ENCODE results near the gene CHRM4. TPM values are rescaled to one million over a fixed set of nuclear protein-coding genes. Genes with fewer than 3 reads are reported as not detected.

The CHRM4 gene
- total and polyA plus RNA-seq, 7 experiments from 2014 or later: 0.15 to 3.5 (median 0.48) TPM; not detected in 2

GRCh38 chr11:46359953-46360352 is 31.6 kb downstream of the CHRM4 start:
- H3K27ac ChIP-seq (ENCODE audit: low read depth, low read length): peak overlapping the region; percentile 60
- ChIA-PET POLR2A (interaction anchor here (0.7 to 12.1 kb wide), 2 partner anchors 11 to 458 kb away, joined by 3 to 226 read pairs; partner anchors contain the start of gene DGKZ), CTCF (interaction anchor here (1.2 to 14.0 kb wide), 4 partner anchors 11 to 256 kb away, joined by 3 to 302 read pairs (median 6); partner anchors contain the start of gene DGKZ)
- H3K27me3 Mint-ChIP-seq: no peaks in the 10 kb centered on the region
- H3K36me3 Mint-ChIP-seq: peaks cover 0 to 13% (median 0%) of the 10 kb centered on the region in 5 donors
- H3K9me3 Mint-ChIP-seq: peaks cover 0 to 2% (median 0%) of the 10 kb centered on the region in 11 donors
- H3K4me1 ChIP-seq (ENCODE audit: control insufficient read depth in 2 of 2, insufficient read depth in 2 of 2, low read length in 2 of 2): peaks cover 32 to 53% of the 10 kb centered on the region in 2 donors
- H3K4me3 ChIP-seq (ENCODE audit: low read length): no peak overlapping the region
- ATAC-seq (no peak), DNase-seq (no peak)
- H3K27me3 ChIP-seq (ENCODE audit: control insufficient read depth in 2 of 2, insufficient read depth in 2 of 2, low read length in 2 of 2): no peaks in the 10 kb centered on the region
- H3K4me1 Mint-ChIP-seq: peaks cover 37 to 84% (median 62%) of the 10 kb centered on the region in 7 donors
- H3K4me3 Mint-ChIP-seq: peak overlapping the region in 6 of 10 donors; percentile 29 to 87 (median 84)
- H3K36me3 ChIP-seq (ENCODE audit: control insufficient read depth in 2 of 3, insufficient read depth in 3 of 3, low read length in 3 of 3): peaks cover 0 to 40% (median 0%) of the 10 kb centered on the region in 3 experiments
- H3K27ac Mint-ChIP-seq: peak overlapping the region in 7 of 9 donors; percentile 26 to 96 (median 91)
- intact Hi-C loops (cut with micrococcal nuclease): no loop called here
- H3K9me3 ChIP-seq (ENCODE audit: control insufficient read depth in 2 of 3, low read length in 3 of 3): no peaks in the 10 kb centered on the region

- POLR2A ChIA-PET: interaction anchor here (0.9 to 12.1 kb wide), 2 partner anchors 9 kb away, joined by 3 to 226 read pairs; partner anchors contain the start of gene DGKZ
- no peak for DNase-seq
Observed at GRCh38 chr11:46357483-46357936, 34.1 kb downstream of the CHRM4 start.

GRCh38 chr11:46356924-46357482 is 34.6 kb downstream of the CHRM4 start:
- peaks cover 47 to 87% (median 67%) of the 10 kb centered on the region in 7 donors for H3K4me1 Mint-ChIP-seq
- H3K27ac Mint-ChIP-seq: peak overlapping the region; percentile 35 to 97 (median 89)
- DNase-seq (no peak), ATAC-seq (no peak)
- H3K9me3 Mint-ChIP-seq: peaks cover 0 to 2% (median 0%) of the 10 kb centered on the region in 11 donors
- Histone ChIP-seq H3K9me3 (ENCODE audit: control insufficient read depth in 2 of 3, low read length in 3 of 3) (no peaks in the 10 kb centered on the region), H3K27me3 (ENCODE audit: control insufficient read depth in 2 of 2, insufficient read depth in 2 of 2, low read length in 2 of 2) (no peaks in the 10 kb centered on the region), H3K36me3 (ENCODE audit: control insufficient read depth in 2 of 3, insufficient read depth in 3 of 3, low read length in 3 of 3) (peaks cover 0 to 19% (median 0%) of the 10 kb centered on the region in 3 experiments), H3K4me3 (ENCODE audit: low read length) (no peak overlapping the region), H3K4me1 (ENCODE audit: control insufficient read depth in 2 of 2, insufficient read depth in 2 of 2, low read length in 2 of 2) (peaks cover 50 to 56% of the 10 kb centered on the region in 2 donors), H3K27ac (ENCODE audit: low read depth, low read length) (peak overlapping the region; percentile 58)
- H3K4me3 Mint-ChIP-seq: peak overlapping the region in 8 of 10 donors; percentile 19 to 56 (median 34)
- intact Hi-C loops (cut with micrococcal nuclease): no loop called here
- H3K36me3 Mint-ChIP-seq: peaks cover 0 to 10% (median 4%) of the 10 kb centered on the region in 5 donors
- CTCF ChIA-PET: interaction anchor here (2.5 to 16.7 kb wide), 3 partner anchors 7 to 28 kb away, joined by 6 to 302 read pairs (median 302); partner anchors contain the start of gene DGKZ
- no peaks in the 10 kb centered on the region for H3K27me3 Mint-ChIP-seq
- POLR2A ChIA-PET: interaction anchor here (0.9 to 1.9 kb wide), 2 partner anchors 9 to 13 kb away, joined by 3 to 4 read pairs; no protein-coding TSS in a partner anchor

More at GRCh38 chr11:46357483-46357936, 34.1 kb downstream of the CHRM4 start:
- H3K4me3 Mint-ChIP-seq: peak overlapping the region in 3 of 10 donors; percentile 23 to 49 (median 48)
- H3K36me3 Mint-ChIP-seq: peaks cover 0 to 10% (median 4%) of the 10 kb centered on the region in 5 donors
- no peaks in the 10 kb centered on the region for H3K27me3 Mint-ChIP-seq
- Histone ChIP-seq H3K36me3 (ENCODE audit: control insufficient read depth in 2 of 3, insufficient read depth in 3 of 3, low read length in 3 of 3) (peaks cover 0 to 23% (median 0%) of the 10 kb centered on the region in 3 experiments), H3K4me1 (ENCODE audit: control insufficient read depth in 2 of 2, insufficient read depth in 2 of 2, low read length in 2 of 2) (peaks cover 49 to 56% of the 10 kb centered on the region in 2 donors), H3K27me3 (ENCODE audit: control insufficient read depth in 2 of 2, insufficient read depth in 2 of 2, low read length in 2 of 2) (no peaks in the 10 kb centered on the region), H3K27ac (ENCODE audit: low read depth, low read length) (peak overlapping the region; percentile 58), H3K9me3 (ENCODE audit: control insufficient read depth in 2 of 3, low read length in 3 of 3) (no peaks in the 10 kb centered on the region), H3K4me3 (ENCODE audit: low read length) (no peak overlapping the region)
- H3K9me3 Mint-ChIP-seq: peaks cover 0 to 2% (median 0%) of the 10 kb centered on the region in 11 donors
- intact Hi-C loops (cut with micrococcal nuclease): no loop called here
- H3K27ac Mint-ChIP-seq: peak overlapping the region in 7 of 9 donors; percentile 29 to 97 (median 87)
- CTCF ChIA-PET: interaction anchor here (2.5 to 16.7 kb wide), 3 partner anchors 6 to 29 kb away, joined by 6 to 302 read pairs (median 302); partner anchors contain the start of gene DGKZ
- peaks cover 48 to 87% (median 68%) of the 10 kb centered on the region in 7 donors for H3K4me1 Mint-ChIP-seq
- no peak for ATAC-seq

- Histone ChIP-seq H3K36me3 (ENCODE audit: control insufficient read depth in 2 of 3, insufficient read depth in 3 of 3, low read length in 3 of 3) (peaks cover 0 to 27% (median 4%) of the 10 kb centered on the region in 3 experiments), H3K27me3 (ENCODE audit: control insufficient read depth in 2 of 2, insufficient read depth in 2 of 2, low read length in 2 of 2) (no peaks in the 10 kb centered on the region), H3K9me3 (ENCODE audit: control insufficient read depth in 2 of 3, low read length in 3 of 3) (no peaks in the 10 kb centered on the region), H3K4me1 (ENCODE audit: control insufficient read depth in 2 of 2, insufficient read depth in 2 of 2, low read length in 2 of 2) (peaks cover 60 to 75% of the 10 kb centered on the region in 2 donors), H3K27ac (ENCODE audit: low read depth, low read length) (peak overlapping the region; percentile 74), H3K4me3 (ENCODE audit: low read length) (peak overlapping the region; percentile 59)
- H3K36me3 Mint-ChIP-seq: peaks cover 0 to 14% (median 10%) of the 10 kb centered on the region in 5 donors
- intact Hi-C loops (cut with micrococcal nuclease): loop anchor here in 1 of 2 donors (2.0 kb wide), 2 partner anchors 175 to 185 kb away; no protein-coding TSS in a partner anchor
- ChIA-PET CTCF (interaction anchor here (0.7 to 16.7 kb wide), 5 partner anchors 10 to 134 kb away, joined by 3 to 302 read pairs (median 29); no protein-coding TSS in a partner anchor), POLR2A (interaction anchor here (0.9 to 17.3 kb wide), 4 partner anchors 10 to 22 kb away, joined by 3 to 444 read pairs (median 117); no protein-coding TSS in a partner anchor)
- ATAC-seq (no peak), DNase-seq (peak in 2 of 9 donors; percentile 50 to 68)
- peaks cover 66 to 96% (median 81%) of the 10 kb centered on the region in 7 donors for H3K4me1 Mint-ChIP-seq
- peak overlapping the region; percentile 81 to 97 (median 86) for H3K4me3 Mint-ChIP-seq
- H3K9me3 Mint-ChIP-seq: peaks cover 0 to 5% (median 0%) of the 10 kb centered on the region in 11 donors
- H3K27ac Mint-ChIP-seq: peak overlapping the region; percentile 58 to 97 (median 91)
- H3K27me3 Mint-ChIP-seq: no peaks in the 10 kb centered on the region
Observed at GRCh38 chr11:46353698-46354097, 37.9 kb downstream of the CHRM4 start.

GRCh38 chr11:46352063-46352841 is 39.3 kb downstream of the CHRM4 start:
- intact Hi-C loops (cut with micrococcal nuclease): loop anchor here (1.0 to 2.0 kb wide), 5 partner anchors 9 to 187 kb away; no protein-coding TSS in a partner anchor
- Histone ChIP-seq H3K9me3 (ENCODE audit: control insufficient read depth in 2 of 3, low read length in 3 of 3) (no peaks in the 10 kb centered on the region), H3K27ac (ENCODE audit: low read depth, low read length) (peak overlapping the region; percentile 74), H3K4me1 (ENCODE audit: control insufficient read depth in 2 of 2, insufficient read depth in 2 of 2, low read length in 2 of 2) (peaks cover 60 to 69% of the 10 kb centered on the region in 2 donors), H3K4me3 (ENCODE audit: low read length) (peak overlapping the region; percentile 59), H3K36me3 (ENCODE audit: control insufficient read depth in 2 of 3, insufficient read depth in 3 of 3, low read length in 3 of 3) (peaks cover 0 to 28% (median 4%) of the 10 kb centered on the region in 3 experiments), H3K27me3 (ENCODE audit: control insufficient read depth in 2 of 2, insufficient read depth in 2 of 2, low read length in 2 of 2) (no peaks in the 10 kb centered on the region)
- DNase-seq (peak; percentile 66 to 83 (median 77)), ATAC-seq (peak; percentile 68)
- H3K36me3 Mint-ChIP-seq: peaks cover 0 to 19% (median 10%) of the 10 kb centered on the region in 5 donors
- H3K9me3 Mint-ChIP-seq: peaks cover 0 to 5% (median 0%) of the 10 kb centered on the region in 11 donors
- peaks cover 59 to 82% (median 72%) of the 10 kb centered on the region in 7 donors for H3K4me1 Mint-ChIP-seq
- peak overlapping the region; percentile 66 to 97 (median 91) for H3K27ac Mint-ChIP-seq
- CTCF ChIA-PET: interaction anchor here (0.9 to 16.7 kb wide), 14 partner anchors 10 to 113 kb away, joined by 3 to 302 read pairs (median 6); no protein-coding TSS in a partner anchor
- H3K27me3 Mint-ChIP-seq: no peaks in the 10 kb centered on the region
- H3K4me3 Mint-ChIP-seq: peak overlapping the region; percentile 81 to 97 (median 86)
- POLR2A ChIA-PET: interaction anchor here (0.7 to 17.3 kb wide), 8 partner anchors 8 to 179 kb away, joined by 3 to 444 read pairs (median 5); no protein-coding TSS in a partner anchor
